Smooth muscle cell of the brain vasculature (primary cell): Measurements from ENCODE around the gene HOXA6.

ENCODE experiments used
- DNase-seq: peaks from one replicate; pipeline ENCODE4 v3.0.0-alpha.2; 2012; ENCODE audit warnings: low read depth, low spot score

The HOXA6 gene

GRCh38 chr7:27123477-27124053 is 24.0 kb downstream of the HOXA6 start:
- DNase-seq, result no peak

GRCh38 chr7:27123007-27123476 is 24.5 kb downstream of the HOXA6 start:
- DNase-seq, result no peak

- DNase-seq, result no peak
These were observed 25.3 kb downstream of the HOXA6 start for GRCh38 chr7:27122077-27122910.

GRCh38 chr7:27121684-27122076 is 25.9 kb downstream of the HOXA6 start:
- no peak for DNase-seq

DNA sequence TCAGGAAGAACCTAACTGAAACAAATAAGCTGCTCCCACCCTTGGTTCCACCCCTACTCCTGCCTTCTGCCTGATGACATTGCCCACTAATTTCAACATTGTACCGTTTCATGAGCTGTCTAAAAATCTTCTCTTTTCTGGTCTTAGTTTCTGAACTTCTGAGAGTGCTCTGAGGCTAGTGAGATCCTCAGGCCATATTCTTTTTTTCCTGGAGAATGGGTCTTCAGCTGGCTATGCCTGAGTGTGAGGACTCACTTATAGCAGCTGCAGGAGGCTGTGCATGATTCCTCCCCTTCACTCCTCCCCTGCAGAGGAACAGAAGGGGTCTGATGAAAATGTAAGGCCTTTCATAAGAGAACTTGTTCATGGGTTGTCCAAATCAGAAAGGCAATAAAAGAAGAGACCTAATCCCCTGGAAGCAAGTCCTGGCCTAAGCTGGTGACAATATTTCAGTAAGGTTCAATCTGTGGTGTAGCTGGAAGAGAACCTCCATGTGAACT is 28.1 kb downstream of the HOXA6 start:
- DNase-seq, result no peak

- no peak for DNase-seq
These were observed 29.0 kb downstream of the HOXA6 start for GRCh38 chr7:27118580-27118979.

DNA sequence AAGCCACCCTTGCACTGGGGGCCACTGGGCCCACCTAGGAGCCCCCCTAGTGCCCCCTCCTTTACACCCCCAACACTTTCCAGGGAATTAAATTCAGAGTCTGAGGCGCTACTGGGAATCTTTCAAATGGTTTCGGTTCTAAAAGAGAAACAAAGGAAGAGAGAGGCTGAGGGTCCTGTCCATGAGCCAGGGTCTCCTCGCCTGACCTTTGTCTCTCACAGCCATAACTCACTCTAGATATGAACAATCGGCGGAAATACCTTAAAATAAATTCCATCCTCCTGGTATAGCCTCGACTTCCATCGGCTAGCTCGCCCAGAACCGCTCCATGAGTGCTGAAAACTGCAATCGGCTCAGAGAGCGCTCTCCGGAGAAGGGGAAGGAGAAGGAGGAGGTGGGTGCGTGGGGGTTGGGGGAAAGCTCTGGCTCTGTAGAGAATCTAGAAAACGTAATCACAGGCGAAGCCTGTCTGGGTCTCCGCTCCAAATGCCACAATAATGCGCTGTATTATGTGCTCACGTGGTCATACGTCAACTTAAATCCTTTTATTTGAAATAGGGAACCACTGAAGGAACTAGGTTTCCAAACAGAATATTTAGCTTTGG is 29.6 kb downstream of the HOXA6 start:
- no peak for DNase-seq

GRCh38 chr7:27116962-27117886 is 30.4 kb downstream of the HOXA6 start:
- no peak for DNase-seq

- DNase-seq, result no peak
These were observed 31.3 kb downstream of the HOXA6 start for GRCh38 chr7:27116031-27116961.

DNA sequence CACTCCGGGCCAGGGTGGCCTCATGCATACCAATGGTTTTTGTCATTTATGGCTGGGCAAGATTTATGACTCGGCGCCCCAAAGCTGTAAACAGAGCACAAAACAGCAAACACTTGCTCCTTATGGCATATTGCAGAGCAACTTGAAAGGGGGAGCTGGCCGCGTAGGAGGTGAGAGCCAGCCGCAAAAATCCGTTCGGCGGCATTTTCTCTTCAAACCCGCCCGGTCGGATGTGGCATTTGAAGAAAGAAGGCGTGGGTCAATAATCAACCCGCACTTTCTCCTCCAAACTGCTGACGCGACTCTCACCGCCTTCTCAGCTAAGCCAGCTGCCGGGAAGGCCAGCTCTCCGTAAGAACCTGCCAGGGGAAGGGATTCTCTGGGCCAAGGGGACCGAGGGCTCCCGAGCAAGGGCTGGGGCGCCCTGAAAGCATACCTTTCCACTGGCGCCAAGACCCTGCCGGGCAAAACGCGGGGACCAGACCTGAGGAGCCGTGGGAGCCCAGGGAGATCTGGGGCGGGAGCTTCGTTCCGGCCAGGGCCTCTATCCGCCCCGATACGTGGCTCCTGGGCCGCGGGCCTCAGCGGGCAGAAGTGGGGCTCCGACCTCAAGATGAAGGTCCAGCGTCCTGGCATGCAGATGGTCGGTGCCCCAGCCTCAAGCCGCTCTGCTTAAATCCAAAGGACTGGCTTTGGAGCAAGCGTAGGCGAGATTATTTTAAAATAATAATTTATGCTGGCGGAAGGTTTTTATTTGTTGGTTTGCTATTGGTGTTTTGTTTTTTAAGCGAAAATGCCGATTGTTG is 32.1 kb downstream of the HOXA6 start:
- no peak for DNase-seq

DNA sequence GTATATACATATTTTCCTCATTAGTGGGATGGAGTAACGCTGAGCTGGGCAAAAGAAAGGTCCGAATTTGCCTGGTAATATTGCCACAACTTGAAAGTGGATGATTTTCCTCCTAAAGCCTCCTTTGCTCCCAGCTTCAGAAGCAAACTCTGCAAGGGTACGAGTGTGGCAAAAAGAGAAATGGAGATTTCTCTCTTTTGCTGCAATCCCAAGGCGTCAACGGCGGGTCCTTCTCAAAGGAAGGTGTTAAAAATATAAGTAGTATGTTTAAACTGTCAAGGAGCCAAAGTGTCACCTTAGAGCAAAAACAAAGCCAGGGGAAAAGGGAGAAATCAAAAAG is 32.7 kb downstream of the HOXA6 start:
- no peak for DNase-seq

DNA sequence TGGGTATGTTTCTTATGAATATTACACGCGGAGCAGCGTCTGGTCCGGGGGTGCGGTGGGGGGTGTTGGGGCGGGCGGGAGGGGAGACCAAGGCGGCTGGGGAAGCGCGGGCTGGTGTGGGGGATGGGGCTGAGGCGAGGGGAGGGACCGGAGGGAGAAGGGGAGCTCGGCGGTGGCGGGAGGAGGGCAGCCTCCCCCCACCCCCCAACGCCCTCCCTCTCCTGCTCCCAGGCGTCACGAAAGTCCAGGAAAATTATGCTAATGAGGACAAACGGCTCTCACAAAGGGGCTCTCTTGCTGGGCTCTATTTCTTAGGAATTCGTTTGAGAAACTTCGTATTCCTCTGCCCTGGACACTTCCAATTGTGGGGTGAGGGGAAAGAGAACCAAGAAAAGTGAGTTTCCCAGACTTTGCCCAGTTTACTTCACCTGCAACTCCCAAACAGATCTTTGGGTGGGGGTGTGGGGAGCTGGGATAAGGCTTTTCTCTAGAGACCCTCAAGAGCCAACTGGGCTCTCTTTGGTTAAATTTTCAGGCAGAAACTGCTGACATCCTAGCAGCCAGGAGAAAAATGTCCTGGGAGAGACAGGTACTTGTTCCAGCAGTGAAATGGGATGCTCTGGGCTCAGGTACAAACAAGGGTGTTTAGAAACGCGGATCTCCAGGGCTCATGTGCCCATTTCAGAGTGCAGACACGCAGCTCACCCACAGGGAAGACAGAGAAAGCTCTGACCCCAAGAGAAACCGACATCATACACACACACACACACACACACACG is 33.4 kb downstream of the HOXA6 start:
- DNase-seq, result no peak

- no peak for DNase-seq
These were observed 34.3 kb downstream of the HOXA6 start for GRCh38 chr7:27112955-27113949.

DNA sequence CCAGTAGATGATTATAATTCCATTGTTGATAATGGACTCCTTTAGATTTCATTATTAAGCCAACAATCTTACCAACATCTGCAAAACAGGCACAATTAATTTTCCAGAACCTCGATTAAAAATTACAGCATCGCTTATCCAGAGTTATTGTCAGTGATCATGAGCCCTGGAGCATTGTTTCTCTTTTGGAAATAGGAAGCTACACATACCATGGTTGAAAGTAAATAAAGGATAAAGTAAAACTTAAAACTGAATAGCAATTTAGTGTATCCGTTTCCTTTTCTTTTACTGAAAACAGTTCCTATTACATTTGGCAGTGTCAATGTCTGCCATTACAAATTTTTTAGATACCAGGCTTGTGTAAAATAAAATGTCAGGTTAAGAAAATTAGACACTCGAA is 35.2 kb downstream of the HOXA6 start:
- no peak for DNase-seq

- DNase-seq, result no peak
These were observed 35.8 kb downstream of the HOXA6 start for GRCh38 chr7:27111751-27112277.

DNA sequence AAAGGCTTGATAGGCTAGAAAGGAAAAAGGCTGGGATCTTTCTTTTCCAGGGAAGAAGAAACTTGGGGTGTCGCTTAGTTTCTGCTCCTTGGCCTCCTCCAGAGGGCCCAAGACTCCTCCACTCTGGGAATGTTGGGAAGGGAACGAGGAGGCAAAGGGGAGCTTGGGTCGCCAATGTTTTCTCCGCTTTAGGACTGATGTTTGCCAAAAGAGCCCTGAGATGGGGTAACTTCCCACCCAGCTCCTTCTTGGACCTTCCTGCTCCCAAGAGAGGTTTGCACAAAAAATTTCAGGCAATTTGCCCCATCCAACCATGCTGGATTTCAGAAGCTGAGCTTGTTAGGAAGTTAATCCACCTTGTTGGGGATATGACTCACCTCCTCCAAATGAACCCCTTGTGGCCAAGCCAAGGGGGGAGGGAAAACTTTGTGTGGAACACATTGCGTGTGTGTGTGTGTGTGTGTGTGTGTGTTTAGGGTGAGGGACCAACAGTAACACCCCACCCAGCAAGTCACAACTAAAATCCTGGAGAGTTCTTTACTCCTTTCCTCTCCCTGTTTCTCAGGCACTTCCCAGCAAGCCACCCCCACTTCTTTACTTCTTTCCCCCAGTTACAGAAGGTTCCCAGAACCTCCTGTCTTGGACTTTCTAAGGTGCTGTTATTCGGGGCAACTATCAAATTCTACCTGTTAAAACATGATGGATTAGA is 36.4 kb downstream of the HOXA6 start:
- DNase-seq, result no peak
